SK-N-SH (cell line): ENCODE data around the gene RAB3B. TPM values are rescaled to one million over a fixed set of nuclear protein-coding genes. Genes with fewer than 3 reads are reported as not detected.

Source experiments
- CTCF ChIA-PET: fragments of 300-600, 350-600 bp; formaldehyde crosslinking; extraction: SDS; loops from one replicate; lab custom pipeline; 2021; lab: Yijun Ruan, JAX
- POLR2A ChIA-PET: fragments of 350-600 bp; sonication (Branson Sonifier 250); formaldehyde crosslinking; extraction: SDS; loops from one replicate; lab custom pipeline; 2020; ENCODE audit warnings: antibody characterized with exemption, inconsistent platforms; lab: Yijun Ruan, JAX
- DNase-seq: peaks from one replicate; pipeline ENCODE4 v3.0.0; 2012
- H2AFZ ChIP-seq: fragments of 200-600 bp; sonication (generic); 2 replicates; pipeline ENCODE4 v1.8.1; 2016; ENCODE audit warnings: antibody characterized with exemption, mild to moderate bottlenecking, low read depth
- H3F3A ChIP-seq: fragments of 200-600 bp; sonication (generic); replicated peaks from 2 replicates; pipeline ENCODE3; 2016; ENCODE audit warnings: antibody characterized with exemption, mild to moderate bottlenecking; ENCODE audit not compliant: insufficient read depth
- H3K27ac ChIP-seq, 2 experiments: fragments of 200-500 bp in 1 of 2; fragments of 200-600 bp in 1 of 2; sonication (Bioruptor generic) in 1 of 2; sonication (generic), shearing (Covaris generic) in 1 of 2; 2 replicates each; pipeline versions ENCODE4 v1.5.1 to v1.6.1; 2014 to 2016; ENCODE audit warnings: low read depth in 2 of 2, inconsistent platforms in 1 of 2, low read length in 1 of 2, mild to moderate bottlenecking in 1 of 2, mixed read lengths in 1 of 2
- H3K27me3 ChIP-seq: fragments of 200-600 bp; sonication (generic), shearing (Covaris generic); 2 replicates; pipeline ENCODE4 v1.6.1; 2016; ENCODE audit warnings: mixed run types; ENCODE audit not compliant: insufficient read depth
- H3K36me3 ChIP-seq, 2 experiments: fragments of 200-500 bp in 1 of 2; fragments of 200-600 bp in 1 of 2; sonication (Bioruptor generic) in 1 of 2; sonication (generic) in 1 of 2; replicated peaks in 1 of 2; 2 replicates each; pipeline versions ENCODE3 to v1.5.1; 2014 to 2016; ENCODE audit warnings: low read length in 1 of 2, mild to moderate bottlenecking in 1 of 2; ENCODE audit not compliant: insufficient read depth in 2 of 2, control insufficient read depth in 1 of 2
- H3K4me1 ChIP-seq, 2 experiments: fragments of 200-500 bp in 1 of 2; fragments of 200-600 bp in 1 of 2; sonication (Bioruptor generic) in 1 of 2; sonication (generic), shearing (Covaris generic) in 1 of 2; 2 replicates each; pipeline versions ENCODE4 v1.5.1 to v1.6.1; 2014 to 2016; ENCODE audit warnings: low read depth in 1 of 2, low read length in 1 of 2, mixed run types in 1 of 2; ENCODE audit not compliant: insufficient read depth in 2 of 2, control insufficient read depth in 1 of 2
- H3K4me2 ChIP-seq: fragments of 200-600 bp; sonication (generic), shearing (Covaris generic); 2 replicates; pipeline ENCODE4 v1.6.1; 2017; ENCODE audit warnings: mixed run types
- H3K4me3 ChIP-seq, 2 experiments: fragments of 200-500 bp in 1 of 2; fragments of 200-600 bp in 1 of 2; sonication (Bioruptor generic) in 1 of 2; sonication (generic), shearing (Covaris generic) in 1 of 2; 2 replicates each; pipeline versions ENCODE4 v1.5.1 to v1.8.1; 2014 to 2016; ENCODE audit warnings: low read depth in 2 of 2, inconsistent platforms in 1 of 2, low read length in 1 of 2, mild to moderate bottlenecking in 1 of 2, mixed read lengths in 1 of 2, moderate library complexity in 1 of 2
- H3K79me2 ChIP-seq: fragments of 200-600 bp; sonication (generic); 2 replicates; pipeline ENCODE4 v1.8.1; 2017; ENCODE audit warnings: mild to moderate bottlenecking; ENCODE audit not compliant: insufficient read depth
- H3K9ac ChIP-seq: fragments of 200-600 bp; sonication (generic); 2 replicates; pipeline ENCODE4 v1.6.1; 2017; ENCODE audit warnings: mixed run types
- H3K9me2 ChIP-seq: fragments of 200-600 bp; sonication (generic); 2 replicates; pipeline ENCODE4 v1.6.1; 2017; ENCODE audit warnings: mixed run types
- H3K9me3 ChIP-seq: fragments of 200-600 bp; sonication (generic); 2 replicates; pipeline ENCODE4 v1.6.1; 2017; ENCODE audit warnings: mixed run types, mild to moderate bottlenecking, moderate library complexity
- H4K20me1 ChIP-seq: fragments of 200-600 bp; sonication (generic); 2 replicates; pipeline ENCODE4 v1.6.1; 2017; ENCODE audit warnings: mild to moderate bottlenecking, mixed run types; ENCODE audit not compliant: insufficient read depth
- FOSL2 ChIP-seq: IDR thresholded peaks from 2 replicates; pipeline ENCODE4 v1.4.0; 2012; ENCODE audit warnings: low read depth, mild to moderate bottlenecking, moderate library complexity, borderline replicate concordance
- FOXJ3 ChIP-seq: sonication (generic); formaldehyde crosslinking; IDR thresholded peaks from 2 replicates; pipeline ENCODE4 v1.5.1; 2020; ENCODE audit warnings: mild to moderate bottlenecking, missing genetic modification reagents
- FOXM1 ChIP-seq: IDR thresholded peaks from 2 replicates; pipeline ENCODE4 v1.4.0; 2012; ENCODE audit warnings: low read depth, mild to moderate bottlenecking
- GABPA ChIP-seq: IDR thresholded peaks from 2 replicates; pipeline ENCODE4 v1.4.0; 2012; ENCODE audit warnings: low read depth, mild to moderate bottlenecking
- GATA2 ChIP-seq: sonication (generic); formaldehyde crosslinking; IDR thresholded peaks from 2 replicates; pipeline ENCODE4 v1.5.0; 2020; ENCODE audit warnings: mild to moderate bottlenecking, missing genetic modification reagents
- JUND ChIP-seq: IDR thresholded peaks from 2 replicates; pipeline ENCODE4 v1.4.0; 2012
- MEF2A ChIP-seq: IDR thresholded peaks from 2 replicates; pipeline ENCODE4 v1.4.0; 2012; ENCODE audit warnings: low read depth, borderline replicate concordance
- MXI1 ChIP-seq: IDR thresholded peaks from 2 replicates; pipeline ENCODE4 v1.6.1; 2012; ENCODE audit warnings: mild to moderate bottlenecking, low read depth, low read length, improper control_type of control experiment
- RAD21 ChIP-seq: IDR thresholded peaks from 2 replicates; pipeline ENCODE4 v1.6.1; 2012; ENCODE audit warnings: mild to moderate bottlenecking, low read length
- RCOR1 ChIP-seq: fragments of 150-350 bp; IDR thresholded peaks from 2 replicates; pipeline ENCODE4 v1.6.1; 2017; ENCODE audit warnings: antibody characterized with exemption, low read length
- RXRA ChIP-seq: IDR thresholded peaks from 2 replicates; pipeline ENCODE4 v1.4.0; 2012; ENCODE audit warnings: low read depth, mild to moderate bottlenecking, borderline replicate concordance
- TCF12 ChIP-seq: IDR thresholded peaks from 2 replicates; pipeline ENCODE4 v1.4.0; 2012
- WGBS: methylation state at CpG from one replicate; pipeline ENCODE4 v1.1.6; 2017; ENCODE audit warnings: low lambda C conversion rate; 5-methylcytosine and 5-hydroxymethylcytosine counted together
- polyA plus RNA-seq, 3 experiments: library from polyadenylated mRNA; depleted of rRNA; stranded (reverse); fragments of >200 nt; gene quantifications; 2 replicates each; pipeline ENCODE4 v1.2.3, GENCODE V29; 2012
- TF ChIP-seq, protein P1 (sequence below): IDR thresholded peaks from 2 replicates; pipeline ENCODE4; 2012
- TF ChIP-seq, protein P2 (sequence below): IDR thresholded peaks from 2 replicates; pipeline ENCODE4 v1.4.0; 2012; ENCODE audit warnings: low read depth, borderline replicate concordance

Gene RAB3B
- polyA plus RNA-seq, 1 of the 3 experiments (the other 2 are of a cell fraction), result 10.2 TPM

DNA sequence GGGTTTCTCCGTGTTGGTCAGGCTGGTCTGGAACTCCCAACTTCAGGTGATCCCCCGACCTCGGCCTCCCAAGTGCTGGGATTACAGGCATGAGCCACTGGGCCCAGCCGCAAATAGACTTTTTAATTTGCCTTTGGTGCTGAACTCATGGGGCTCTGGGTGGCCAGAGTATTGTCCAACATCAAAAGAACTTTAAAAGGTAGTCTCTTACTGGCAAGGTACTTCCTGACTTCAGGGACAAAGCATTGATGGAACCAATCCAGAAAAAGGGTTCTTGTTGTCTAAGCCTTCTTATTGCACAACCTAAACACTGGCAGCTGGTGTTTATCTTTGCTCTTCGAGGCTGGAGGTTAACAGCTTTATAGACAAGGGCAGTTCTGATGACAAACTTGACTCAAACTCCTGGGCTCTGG lies 46.9 kb upstream of the RAB3B start:
- no peak for DNase-seq
- H3K4me3 ChIP-seq, result no peak overlapping the region
- ChIA-PET POLR2A (interaction anchor here (1.0 kb wide), 1 partner anchor 18 kb away, joined by 3 read pairs; the partner anchor contains the start of gene TXNDC12), CTCF (interaction anchor here (0.9 to 2.4 kb wide), 4 partner anchors 13 to 39 kb away, joined by 3 to 5 read pairs (median 3); no protein-coding TSS in a partner anchor)
- no peak for TF ChIP-seq GATA2 (CRISPR knock-in tag)
- TF ChIP-seq MEF2A, result no peak
- TF ChIP-seq, protein P1, sequence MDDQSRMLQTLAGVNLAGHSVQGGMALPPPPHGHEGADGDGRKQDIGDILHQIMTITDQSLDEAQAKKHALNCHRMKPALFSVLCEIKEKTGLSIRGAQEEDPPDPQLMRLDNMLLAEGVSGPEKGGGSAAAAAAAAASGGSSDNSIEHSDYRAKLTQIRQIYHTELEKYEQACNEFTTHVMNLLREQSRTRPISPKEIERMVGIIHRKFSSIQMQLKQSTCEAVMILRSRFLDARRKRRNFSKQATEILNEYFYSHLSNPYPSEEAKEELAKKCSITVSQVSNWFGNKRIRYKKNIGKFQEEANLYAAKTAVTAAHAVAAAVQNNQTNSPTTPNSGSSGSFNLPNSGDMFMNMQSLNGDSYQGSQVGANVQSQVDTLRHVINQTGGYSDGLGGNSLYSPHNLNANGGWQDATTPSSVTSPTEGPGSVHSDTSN, result no peak
- TF ChIP-seq TCF12, result no peak
- TF ChIP-seq RCOR1, result no peak
- no peak for TF ChIP-seq RAD21
- no peak for TF ChIP-seq GABPA
- no peak for TF ChIP-seq JUND
- TF ChIP-seq FOSL2, result no peak
- TF ChIP-seq MXI1, result no peak
- no peak for TF ChIP-seq RXRA
- H4K20me1 ChIP-seq, result 0 out of 2 replicates have a peak, but pooled peaks cover 2% of the 10 kb centered on the region
- H3K4me1 ChIP-seq, result peaks cover 0 to 7% of the 10 kb centered on the region in 2 experiments; a peak in 2 of 4 replicates
- H3K9me3 ChIP-seq, result no peaks in the 10 kb centered on the region
- 84% methylated on average over 5 of the region's 5 CpGs for WGBS
- peaks cover 32% of the 10 kb centered on the region for H3K79me2 ChIP-seq
- no peaks in the 10 kb centered on the region for H3K9me2 ChIP-seq
- no peak overlapping the region for H2AFZ ChIP-seq
- no peak overlapping the region for H3K4me2 ChIP-seq
- no peak overlapping the region for H3K27ac ChIP-seq
- H3K27me3 ChIP-seq, result no peaks in the 10 kb centered on the region
- H3K9ac ChIP-seq, result no peak overlapping the region
- H3K36me3 ChIP-seq, result peaks cover 8 to 35% of the 10 kb centered on the region in 2 experiments
- H3F3A ChIP-seq, result peaks cover 11% of the 10 kb centered on the region

DNA sequence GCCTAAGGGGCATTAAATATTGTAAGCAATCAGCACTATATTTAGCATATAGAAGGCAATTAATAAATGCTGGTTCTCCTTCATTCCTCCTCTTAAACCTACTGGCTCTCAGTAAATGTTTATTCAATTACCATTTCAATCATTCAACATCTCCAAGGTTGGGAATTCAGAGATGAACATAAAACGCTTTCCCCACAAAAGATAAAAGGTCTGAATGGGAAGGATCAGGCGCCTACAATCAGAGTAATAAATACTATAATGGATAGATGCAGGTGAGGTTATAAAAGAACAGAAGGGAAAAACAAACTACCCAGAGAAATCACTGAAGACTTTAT lies 43.5 kb upstream of the RAB3B start:
- Histone ChIP-seq H3K4me2 (peak overlapping the region; percentile 98), H2AFZ (peak overlapping the region; percentile 95), H4K20me1 (peaks cover 14% of the 10 kb centered on the region; the same call in 1 of the 2 replicates), H3K36me3 (peaks cover 12 to 25% of the 10 kb centered on the region in 2 experiments), H3K4me1 (peaks cover 7 to 16% of the 10 kb centered on the region in 2 experiments; a peak in 3 of 4 replicates), H3K79me2 (peaks cover 48% of the 10 kb centered on the region), H3K4me3 (peak overlapping the region; percentile 84 to 86; a peak in 3 of 4 replicates), H3K9me2 (no peaks in the 10 kb centered on the region), H3K9me3 (no peaks in the 10 kb centered on the region), H3K27ac (peak overlapping the region; percentile 80 to 85), H3F3A (peaks cover 11% of the 10 kb centered on the region), H3K27me3 (no peaks in the 10 kb centered on the region), H3K9ac (peak overlapping the region; percentile 87)
- TF ChIP-seq GABPA (no peak), FOXM1 (no peak), GATA2 (CRISPR knock-in tag) (no peak), FOXJ3 (CRISPR knock-in tag) (no peak)
- TF ChIP-seq, protein P1, result no peak
- TF ChIP-seq, protein P2, sequence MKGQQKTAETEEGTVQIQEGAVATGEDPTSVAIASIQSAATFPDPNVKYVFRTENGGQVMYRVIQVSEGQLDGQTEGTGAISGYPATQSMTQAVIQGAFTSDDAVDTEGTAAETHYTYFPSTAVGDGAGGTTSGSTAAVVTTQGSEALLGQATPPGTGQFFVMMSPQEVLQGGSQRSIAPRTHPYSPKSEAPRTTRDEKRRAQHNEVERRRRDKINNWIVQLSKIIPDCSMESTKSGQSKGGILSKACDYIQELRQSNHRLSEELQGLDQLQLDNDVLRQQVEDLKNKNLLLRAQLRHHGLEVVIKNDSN, result no peak
- CTCF ChIA-PET, result interaction anchor here (0.7 to 3.2 kb wide), 3 partner anchors 11 to 40 kb away, joined by 3 to 9 read pairs (median 3); partner anchors contain the start of gene BTF3L4
- no peak for DNase-seq
- POLR2A ChIA-PET, result interaction anchor here (0.8 to 2.3 kb wide), 5 partner anchors 8 to 331 kb away, joined by 3 to 15 read pairs (median 3); partner anchors contain the start of genes BTF3L4 and TXNDC12
- WGBS, result 95% methylated on average over 2 of the region's 2 CpGs
